ENCODE results near the gene BICD1.

The BICD1 gene

GRCh38 chr12:32104572-32105355, 1.9 kb upstream of the BICD1 start:
- DNase-seq (ENCODE audit: low read depth): no peak

GRCh38 chr12:32105986-32106516, 596 bp upstream of the BICD1 start:
- no peak for DNase-seq (ENCODE audit: low read depth)

- DNase-seq (ENCODE audit: low read depth): peak; percentile 37
Observed at GRCh38 chr12:32107359-32108267, 966 bp downstream of the BICD1 start.

GRCh38 chr12:32108787-32109186, 2.1 kb downstream of the BICD1 start:
- no peak for DNase-seq (ENCODE audit: low read depth)

GRCh38 chr12:32110417-32110816, 3.8 kb downstream of the BICD1 start:
- DNase-seq (ENCODE audit: low read depth): no peak

GRCh38 chr12:32110942-32111341, 4.3 kb downstream of the BICD1 start:
- DNase-seq (ENCODE audit: low read depth): no peak

GRCh38 chr12:32115404-32116104, 8.9 kb downstream of the BICD1 start:
- peak; percentile 98 for DNase-seq (ENCODE audit: low read depth)

- no peak for DNase-seq (ENCODE audit: low read depth)
Observed at GRCh38 chr12:32116897-32117296, 10.2 kb downstream of the BICD1 start.

- no peak for DNase-seq (ENCODE audit: low read depth)
Observed at GRCh38 chr12:32117316-32117715, 10.7 kb downstream of the BICD1 start.

GRCh38 chr12:32118806-32119205, 12.2 kb downstream of the BICD1 start:
- DNase-seq (ENCODE audit: low read depth): no peak

GRCh38 chr12:32120419-32120818, 13.8 kb downstream of the BICD1 start:
- DNase-seq (ENCODE audit: low read depth): no peak

GRCh38 chr12:32124637-32125036, 18.0 kb downstream of the BICD1 start:
- DNase-seq (ENCODE audit: low read depth): no peak

- no peak for DNase-seq (ENCODE audit: low read depth)
Observed at GRCh38 chr12:32125455-32126084, 18.9 kb downstream of the BICD1 start.

GRCh38 chr12:32126720-32127119, 20.1 kb downstream of the BICD1 start:
- DNase-seq (ENCODE audit: low read depth): no peak

- DNase-seq (ENCODE audit: low read depth): no peak
Observed at GRCh38 chr12:32131666-32132065, 25.0 kb downstream of the BICD1 start.

GRCh38 chr12:32134101-32134888, 27.6 kb downstream of the BICD1 start:
- no peak for DNase-seq (ENCODE audit: low read depth)

GRCh38 chr12:32135967-32136366, 29.3 kb downstream of the BICD1 start:
- DNase-seq (ENCODE audit: low read depth): no peak

GRCh38 chr12:32136404-32136803, 29.8 kb downstream of the BICD1 start:
- DNase-seq (ENCODE audit: low read depth): no peak

GRCh38 chr12:32139064-32139421, 32.4 kb downstream of the BICD1 start:
- DNase-seq (ENCODE audit: low read depth): peak; percentile 38

- DNase-seq (ENCODE audit: low read depth): no peak
Observed at GRCh38 chr12:32140877-32141276, 34.2 kb downstream of the BICD1 start.

GRCh38 chr12:32145096-32145495, 38.4 kb downstream of the BICD1 start:
- no peak for DNase-seq (ENCODE audit: low read depth)

All from fibroblast of gingiva (primary cell).